Spleen (tissue), 7 donors: ENCODE results near the gene GPBP1.

Experiments used
- CTCF ChIP-seq, 11 experiments: fragments of 200-600 bp in 7 of 11; fragments of 450-650 bp in 4 of 11; sonication (generic) in 4 of 11; IDR thresholded peaks in 8 of 11; conservative IDR thresholded peaks in 3 of 11; 1 replicate in 7 of 11; 2 replicates in 4 of 11; pipeline versions ENCODE4 v1.4.0 to v1.8.0; 2016 to 2021; ENCODE audit warnings: antibody characterized with exemption in 11 of 11, inconsistent platforms in 4 of 11, mild to moderate bottlenecking in 1 of 11
- POLR2A ChIP-seq, 3 donors: fragments of 450-650 bp; IDR thresholded peaks; one replicate each; pipeline ENCODE4 v1.5.1; 2017; ENCODE audit warnings: antibody characterized with exemption in 3 of 3, mild to moderate bottlenecking in 1 of 3
- donor health status: DM: no; HTN: no; CAD: no; lungs with moderate emphysema.
- donor health status: DM: no; HTN: no; CAD: no.
- donor health status: DM: no; HTN: no; CAD: no.

DNA sequence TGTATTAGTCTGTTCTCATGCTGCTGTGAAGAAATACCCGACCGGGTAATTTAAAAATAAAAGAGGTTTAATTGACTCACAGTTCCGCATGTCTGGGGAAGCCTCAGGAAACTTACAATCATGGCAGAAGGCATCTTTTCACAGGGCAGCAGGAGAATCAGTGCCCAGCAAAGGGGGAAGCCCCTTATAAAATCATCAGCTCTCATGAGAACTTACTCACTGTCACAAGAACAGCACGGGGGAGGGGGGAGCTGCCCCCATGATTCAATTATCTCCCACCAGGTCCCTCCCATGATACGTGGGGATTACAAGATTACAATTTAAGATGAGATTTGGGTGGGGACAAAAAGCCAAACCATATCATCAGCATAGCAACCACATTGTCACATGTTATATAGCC lies 102.5 kb downstream of the GPBP1 start:
- TF ChIP-seq CTCF (IDR thresholded peaks at IDR 0.05 in 8 of 11, conservative IDR thresholded peaks at IDR 0.05 in 3 of 11) (no peak), POLR2A (IDR thresholded peaks at IDR 0.05) (no peak)
